SK-N-SH treated with all-trans-retinoic acid at 6 μM for 48 hours (cell line): Measurements from ENCODE around the gene TP53AIP1.
"Not testable (repeated sequence)": the region's sequence is repeated elsewhere in the genome, so short reads cannot be mapped to it uniquely, and the experiment has no call there.

Source experiments
- ATAC-seq: fragments of 200-7000 bp; cut with Tn5 transposase; 3 replicates; pipeline ENCODE4 v1.9.1; 2020; ENCODE audit warnings: mild to moderate bottlenecking, moderate library complexity
- ARNTL ChIP-seq: fragments of 450-650 bp; formaldehyde crosslinking; IDR thresholded peaks from 2 replicates; pipeline ENCODE4 v1.5.0; 2020; ENCODE audit warnings: low read depth, mild to moderate bottlenecking, moderate library complexity, borderline replicate concordance
- CREB5 ChIP-seq: fragments of 250-450 bp; sonication (Bioruptor Pico); IDR thresholded peaks from 2 replicates; pipeline ENCODE4 v1.5.1; 2020; ENCODE audit warnings: low read depth, mild to moderate bottlenecking, moderate library complexity
- CSDC2 ChIP-seq: fragments of 250-450 bp; sonication (Bioruptor Pico); IDR thresholded peaks from 2 replicates; pipeline ENCODE4 v1.5.0; 2020; ENCODE audit warnings: mild to moderate bottlenecking, moderate library complexity
- CSRNP3 ChIP-seq: fragments of 250-450 bp; sonication (Bioruptor Pico); IDR thresholded peaks from 2 replicates; pipeline ENCODE4 v1.5.1; 2021; ENCODE audit warnings: mild to moderate bottlenecking, moderate library complexity
- ESRRG ChIP-seq: fragments of 250-450 bp; sonication (Bioruptor Pico); IDR thresholded peaks from 2 replicates; pipeline ENCODE4 v1.6.1; 2021; ENCODE audit warnings: mild to moderate bottlenecking
- GLIS3 ChIP-seq: fragments of 250-450 bp; sonication (Bioruptor Pico); IDR thresholded peaks from 2 replicates; pipeline ENCODE4 v1.5.0; 2020; ENCODE audit warnings: mild to moderate bottlenecking, moderate library complexity
- ISL1 ChIP-seq: fragments of 250-450 bp; sonication (Bioruptor Pico); IDR thresholded peaks from 2 replicates; pipeline ENCODE4 v2.1.2; 2022; ENCODE audit warnings: mild to moderate bottlenecking, moderate library complexity
- OSR1 ChIP-seq: fragments of 250-450 bp; sonication (Bioruptor Pico); IDR thresholded peaks from 2 replicates; pipeline ENCODE4 v1.8.0; 2022; ENCODE audit warnings: moderate library complexity, mild to moderate bottlenecking, inconsistent platforms
- POU6F1 ChIP-seq: fragments of 250-450 bp; sonication (Bioruptor Pico); IDR thresholded peaks from 2 replicates; pipeline ENCODE4 v1.8.0; 2021; ENCODE audit warnings: low read depth, mild to moderate bottlenecking, moderate library complexity, borderline replicate concordance
- PPARA ChIP-seq: fragments of 250-450 bp; sonication (Bioruptor Pico); IDR thresholded peaks from 2 replicates; pipeline ENCODE4 v1.5.0; 2020; ENCODE audit warnings: mild to moderate bottlenecking, borderline replicate concordance
- RARB ChIP-seq: fragments of 250-450 bp; sonication (Bioruptor Pico); IDR thresholded peaks from 2 replicates; pipeline ENCODE4 v1.8.0; 2021; ENCODE audit warnings: mild to moderate bottlenecking, moderate library complexity
- SNAI2 ChIP-seq: fragments of 250-450 bp; sonication (Bioruptor Pico); IDR thresholded peaks from 2 replicates; pipeline ENCODE4 v1.5.0; 2020; ENCODE audit warnings: mild to moderate bottlenecking, moderate library complexity
- TCF4 ChIP-seq: fragments of 250-450 bp; sonication (Bioruptor Pico); IDR thresholded peaks from 2 replicates; pipeline ENCODE4 v1.8.0; 2021; ENCODE audit warnings: mild to moderate bottlenecking, moderate library complexity, borderline replicate concordance
- TOX ChIP-seq: fragments of 250-450 bp; sonication (Bioruptor Pico); IDR thresholded peaks from 2 replicates; pipeline ENCODE4 v1.8.0; 2021; ENCODE audit warnings: mild to moderate bottlenecking, moderate library complexity, borderline replicate concordance
- TSHZ2 ChIP-seq: fragments of 250-450 bp; sonication (Bioruptor Pico); IDR thresholded peaks from 2 replicates; pipeline ENCODE4 v1.5.0; 2020; ENCODE audit warnings: mild to moderate bottlenecking, moderate library complexity
- ZC3H10 ChIP-seq: fragments of 250-450 bp; sonication (Bioruptor Pico); IDR thresholded peaks from 2 replicates; pipeline ENCODE4 v1.5.1; 2021; ENCODE audit warnings: mild to moderate bottlenecking, moderate library complexity
- ZFP3 ChIP-seq: fragments of 250-450 bp; sonication (Bioruptor Pico); IDR thresholded peaks from 2 replicates; pipeline ENCODE4 v1.5.0; 2020; ENCODE audit warnings: mild to moderate bottlenecking, moderate library complexity
- ZFP30 ChIP-seq: fragments of 450-650 bp; formaldehyde crosslinking; IDR thresholded peaks from 2 replicates; pipeline ENCODE4 v1.5.0; 2022; ENCODE audit warnings: mild to moderate bottlenecking, moderate library complexity
- ZNF565 ChIP-seq: fragments of 450-650 bp; formaldehyde crosslinking; conservative IDR thresholded peaks from 2 replicates; pipeline ENCODE4 v1.5.0; 2020; ENCODE audit warnings: low read depth, mild to moderate bottlenecking, moderate library complexity
- ZNF8 ChIP-seq: fragments of 450-650 bp; formaldehyde crosslinking; IDR thresholded peaks from 2 replicates; pipeline ENCODE4 v1.5.0; 2020; ENCODE audit warnings: mild to moderate bottlenecking, moderate library complexity

TP53AIP1 gene

GRCh38 chr11:128924510-128925249 lies 18.0 kb downstream of the TP53AIP1 start (continued):
- TF ChIP-seq POU6F1 (CRISPR knock-in tag): no peak
- no peak for TF ChIP-seq ZFP30 (CRISPR knock-in tag)
- TF ChIP-seq TOX (CRISPR knock-in tag): no peak

- ATAC-seq: no peak
- TF ChIP-seq ZFP30 (CRISPR knock-in tag) (no peak), ARNTL (CRISPR knock-in tag) (no peak), ZFP3 (no peak)
These were observed 18.6 kb downstream of the TP53AIP1 start for GRCh38 chr11:128924104-128924503.

GRCh38 chr11:128921793-128922192 lies 20.9 kb downstream of the TP53AIP1 start:
- ATAC-seq: no peak
- TF ChIP-seq ESRRG (no peak), TCF4 (no peak), SNAI2 (CRISPR knock-in tag) (no peak), TOX (CRISPR knock-in tag) (no peak), ZC3H10 (CRISPR knock-in tag) (no peak), CSRNP3 (CRISPR knock-in tag) (no peak), CSDC2 (CRISPR knock-in tag) (no peak), TSHZ2 (CRISPR knock-in tag) (no peak), ZNF8 (CRISPR knock-in tag) (no peak), CREB5 (CRISPR knock-in tag) (no peak), RARB (CRISPR knock-in tag) (no peak), ZFP30 (CRISPR knock-in tag) (no peak)

GRCh38 chr11:128920666-128921065 lies 22.0 kb downstream of the TP53AIP1 start:
- no peak for ATAC-seq
- TF ChIP-seq ESRRG (no peak), OSR1 (no peak), TCF4 (no peak), CREB5 (CRISPR knock-in tag) (no peak), ARNTL (CRISPR knock-in tag) (no peak), TSHZ2 (CRISPR knock-in tag) (no peak), ZFP30 (CRISPR knock-in tag) (no peak), ISL1 (CRISPR knock-in tag) (no peak), GLIS3 (CRISPR knock-in tag) (no peak), CSDC2 (CRISPR knock-in tag) (no peak), SNAI2 (CRISPR knock-in tag) (no peak), ZNF565 (CRISPR knock-in tag) (no peak), PPARA (CRISPR knock-in tag) (no peak), ZNF8 (CRISPR knock-in tag) (no peak), TOX (CRISPR knock-in tag) (no peak)

- ATAC-seq: not testable (repeated sequence)
These were observed 23.0 kb downstream of the TP53AIP1 start for GRCh38 chr11:128919635-128920034.
